HepG2 (cell line): ENCODE data around the gene CD3D.

ENCODE experiments used
- ATF2 ChIP-seq: sonication (generic); formaldehyde crosslinking; IDR thresholded peaks from 2 replicates; pipeline ENCODE4 v1.4.0; 2020; ENCODE audit warnings: missing genetic modification reagents
- JUN ChIP-seq: sonication (generic); formaldehyde crosslinking; IDR thresholded peaks from 2 replicates; pipeline ENCODE4 v1.4.0; 2020; ENCODE audit warnings: mild to moderate bottlenecking, missing genetic modification reagents

GRCh38 chr11:118310271-118310670, 32.2 kb downstream of the CD3D start:
- TF ChIP-seq ATF2 (no peak), JUN (CRISPR knock-in tag) (no peak)
